Activated naive CD4-positive, alpha-beta T cell treated with anti-CD3 and anti-CD28 coated beads, Interleukin-2, amount 50 U/mL, for 24 hours (primary cell): ENCODE results near the gene PCDH19.

Experiments
- H3K27ac Mint-ChIP-seq: one replicate; pipeline ENCODE4 v1.8.0; 2021; ENCODE audit warnings: mild to moderate bottlenecking, mixed read lengths
- H3K27me3 Mint-ChIP-seq: one replicate; pipeline ENCODE4 v1.8.0; 2021; ENCODE audit warnings: mixed read lengths
- H3K36me3 Mint-ChIP-seq: one replicate; pipeline ENCODE4 v1.8.0; 2021; ENCODE audit warnings: mixed read lengths
- H3K4me1 Mint-ChIP-seq: one replicate; pipeline ENCODE4 v1.8.0; 2021; ENCODE audit warnings: mixed read lengths
- H3K4me3 Mint-ChIP-seq: one replicate; pipeline ENCODE4 v1.8.0; 2021; ENCODE audit warnings: mild to moderate bottlenecking, mixed read lengths
- H3K9me3 Mint-ChIP-seq: one replicate; pipeline ENCODE4 v1.8.0; 2021; ENCODE audit warnings: mixed read lengths

The PCDH19 gene

DNA sequence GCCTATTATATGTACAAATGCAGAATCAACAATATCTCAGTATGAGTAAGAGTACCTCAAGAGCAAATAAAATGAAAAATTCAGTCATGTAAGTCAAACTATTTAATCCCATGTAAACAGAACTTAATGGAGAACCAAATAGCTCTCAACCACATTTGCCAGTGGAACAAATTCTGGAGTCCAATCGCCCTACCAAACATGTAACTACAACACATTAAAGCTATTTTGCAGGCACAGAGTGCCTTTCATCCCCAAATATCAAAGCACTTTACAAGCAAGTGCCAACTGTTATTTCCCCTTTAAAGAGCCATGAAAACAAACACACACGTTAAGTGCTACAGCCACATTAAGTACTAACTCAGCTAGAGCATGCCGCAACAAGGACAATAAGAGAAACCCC, 51.3 kb downstream of the PCDH19 start:
- no peaks in the 10 kb centered on the region for H3K4me1 Mint-ChIP-seq
- H3K4me3 Mint-ChIP-seq, result no peak overlapping the region
- no peaks in the 10 kb centered on the region for H3K27me3 Mint-ChIP-seq
- H3K27ac Mint-ChIP-seq, result no peak overlapping the region
- no peaks in the 10 kb centered on the region for H3K9me3 Mint-ChIP-seq
- H3K36me3 Mint-ChIP-seq, result no peaks in the 10 kb centered on the region

DNA sequence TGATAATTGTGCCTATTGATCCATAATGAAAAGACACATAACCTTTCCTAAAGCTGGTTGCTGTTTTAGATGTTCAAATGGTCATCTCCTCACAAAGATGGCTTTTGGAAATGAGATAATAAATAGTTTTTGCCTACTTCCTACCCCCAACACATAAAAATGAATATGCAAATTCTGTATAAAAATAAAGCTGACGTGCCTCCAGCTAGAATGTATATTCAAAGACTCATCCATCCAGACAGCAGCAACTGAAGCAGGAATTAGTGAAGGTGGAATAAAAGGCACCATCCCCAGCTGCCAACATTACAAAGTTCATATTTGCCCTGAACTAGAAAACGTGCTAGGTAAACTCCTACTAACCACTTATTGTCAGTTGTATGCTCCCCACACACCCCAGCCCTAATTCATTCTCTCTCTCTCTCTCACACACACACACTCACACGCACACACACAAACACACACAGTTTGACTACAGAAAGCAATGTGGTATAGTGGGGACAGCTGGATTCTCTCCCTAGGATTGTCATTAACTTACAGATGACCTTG, 53.6 kb downstream of the PCDH19 start:
- H3K27ac Mint-ChIP-seq, result no peak overlapping the region
- no peaks in the 10 kb centered on the region for H3K9me3 Mint-ChIP-seq
- no peaks in the 10 kb centered on the region for H3K27me3 Mint-ChIP-seq
- H3K36me3 Mint-ChIP-seq, result no peaks in the 10 kb centered on the region
- H3K4me1 Mint-ChIP-seq, result no peaks in the 10 kb centered on the region
- H3K4me3 Mint-ChIP-seq, result no peak overlapping the region

DNA sequence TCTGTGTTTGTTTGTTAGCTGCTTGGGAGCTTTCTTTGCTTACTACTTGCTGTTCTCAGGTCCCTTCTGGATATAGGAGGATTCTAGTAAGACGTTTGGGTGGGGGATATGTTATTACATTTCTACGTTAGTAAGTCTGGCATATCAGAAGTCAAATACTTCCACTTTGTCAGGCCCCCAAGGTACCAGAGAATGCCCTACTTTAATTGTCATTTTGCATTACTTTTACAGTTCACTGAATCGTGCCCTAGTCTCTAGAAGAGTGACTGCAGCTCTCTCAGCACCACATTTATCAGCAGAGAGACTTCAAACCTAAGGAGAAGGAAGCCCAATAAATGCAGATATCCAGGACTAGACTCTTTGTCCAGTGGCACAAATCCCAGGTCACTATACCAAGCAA, 54.4 kb downstream of the PCDH19 start:
- Mint-ChIP-seq H3K27me3 (no peaks in the 10 kb centered on the region), H3K4me3 (no peak overlapping the region), H3K27ac (no peak overlapping the region), H3K36me3 (no peaks in the 10 kb centered on the region), H3K9me3 (no peaks in the 10 kb centered on the region), H3K4me1 (no peaks in the 10 kb centered on the region)

DNA sequence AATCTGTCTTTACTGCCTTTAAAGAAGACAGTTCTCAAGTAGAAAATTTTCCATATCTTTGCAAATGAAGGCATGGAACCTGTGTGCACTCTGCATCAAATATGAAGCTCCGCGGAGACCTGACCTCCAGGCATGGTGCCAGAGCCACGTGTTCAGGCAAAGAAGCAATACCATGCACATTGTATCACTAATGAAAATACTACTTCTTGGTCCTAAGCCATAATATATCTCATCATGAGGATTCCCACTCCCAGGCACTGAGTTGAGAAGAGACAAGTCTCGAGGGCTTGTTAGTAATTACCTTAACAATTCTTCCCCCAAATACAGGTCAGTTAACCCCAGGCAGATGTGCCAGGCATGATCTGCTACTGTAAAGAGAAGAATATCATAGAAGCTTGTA, 56.7 kb downstream of the PCDH19 start:
- Mint-ChIP-seq H3K4me1 (no peaks in the 10 kb centered on the region), H3K9me3 (no peaks in the 10 kb centered on the region), H3K27me3 (no peaks in the 10 kb centered on the region), H3K27ac (no peak overlapping the region), H3K36me3 (no peaks in the 10 kb centered on the region), H3K4me3 (no peak overlapping the region)

DNA sequence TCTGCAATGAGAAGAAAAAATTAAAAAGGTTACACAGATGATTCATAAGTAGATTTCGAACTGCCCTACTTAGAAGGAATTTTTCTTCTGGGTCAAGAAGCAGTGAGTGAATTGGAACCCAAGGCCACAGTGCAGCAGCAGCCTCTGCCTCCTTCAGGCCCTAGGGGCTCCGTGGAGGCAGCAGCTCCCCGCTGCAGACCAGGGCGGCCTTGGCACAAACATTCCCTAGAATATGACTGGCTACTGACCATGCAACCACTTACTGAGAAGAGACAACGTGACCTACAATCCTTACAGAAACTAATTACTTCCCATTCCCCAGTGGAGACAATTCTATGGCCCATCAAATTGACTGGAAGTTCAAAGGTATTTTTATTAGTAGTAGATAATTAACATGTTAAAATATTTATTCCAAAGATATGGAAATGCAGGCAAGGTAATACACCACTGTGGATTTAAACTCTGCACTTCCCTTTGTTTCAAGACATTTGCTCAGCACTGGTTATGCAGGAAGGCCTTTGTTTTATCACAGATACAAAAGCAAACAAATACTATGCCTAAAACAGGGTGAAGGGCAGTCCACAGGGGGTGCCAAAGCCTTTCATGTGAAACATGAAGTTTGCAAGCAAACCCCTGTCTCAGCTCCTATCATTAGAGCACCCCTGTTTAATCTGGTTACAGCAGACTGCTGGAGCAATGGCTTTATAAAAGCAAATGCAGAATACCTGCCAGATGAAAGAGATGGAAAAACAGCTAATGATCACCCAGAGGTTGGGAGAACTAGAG, 59.2 kb downstream of the PCDH19 start:
- no peaks in the 10 kb centered on the region for H3K27me3 Mint-ChIP-seq
- no peaks in the 10 kb centered on the region for H3K9me3 Mint-ChIP-seq
- H3K27ac Mint-ChIP-seq, result no peak overlapping the region
- H3K4me3 Mint-ChIP-seq, result no peak overlapping the region
- no peaks in the 10 kb centered on the region for H3K4me1 Mint-ChIP-seq
- H3K36me3 Mint-ChIP-seq, result no peaks in the 10 kb centered on the region

DNA sequence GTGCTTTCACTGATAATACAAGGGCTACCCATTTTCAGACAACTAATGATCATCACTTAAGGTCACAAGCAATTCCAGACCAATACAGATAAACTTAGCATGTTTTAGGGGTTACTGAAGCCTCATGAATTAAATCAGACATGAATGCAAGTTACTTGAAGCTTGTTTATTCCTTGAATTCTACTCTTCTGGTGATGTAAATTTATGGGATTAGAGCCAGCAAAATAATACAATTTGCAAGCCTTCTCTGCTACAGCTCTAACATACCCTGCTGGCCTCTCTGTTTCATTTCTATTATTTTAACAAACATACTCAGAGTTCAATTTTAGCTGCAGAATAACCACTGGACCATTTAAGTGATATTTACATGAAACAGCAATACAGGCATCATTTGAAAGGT, 60.7 kb downstream of the PCDH19 start:
- Mint-ChIP-seq H3K4me3 (no peak overlapping the region), H3K27ac (no peak overlapping the region), H3K9me3 (no peaks in the 10 kb centered on the region), H3K27me3 (no peaks in the 10 kb centered on the region), H3K4me1 (no peaks in the 10 kb centered on the region), H3K36me3 (no peaks in the 10 kb centered on the region)

DNA sequence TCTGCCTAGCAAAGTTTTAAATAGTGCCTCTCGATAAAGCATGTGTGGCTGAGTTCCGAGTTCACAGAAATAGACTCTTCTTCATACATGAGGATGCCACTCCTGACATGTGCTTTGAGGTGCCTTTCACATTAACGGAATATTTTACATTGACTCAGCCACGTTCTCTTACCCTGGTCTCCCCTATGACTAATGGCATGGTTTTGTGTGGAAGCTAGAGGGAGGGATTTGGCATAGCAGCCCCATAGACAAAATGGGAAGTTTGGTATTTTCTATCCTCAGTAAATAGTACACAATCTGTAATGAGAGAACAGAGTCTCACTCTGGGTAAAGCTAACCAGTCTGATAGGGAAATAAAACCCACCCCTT, 68.9 kb downstream of the PCDH19 start:
- no peaks in the 10 kb centered on the region for H3K27me3 Mint-ChIP-seq
- H3K36me3 Mint-ChIP-seq, result no peaks in the 10 kb centered on the region
- no peaks in the 10 kb centered on the region for H3K9me3 Mint-ChIP-seq
- no peak overlapping the region for H3K4me3 Mint-ChIP-seq
- no peak overlapping the region for H3K27ac Mint-ChIP-seq
- H3K4me1 Mint-ChIP-seq, result no peaks in the 10 kb centered on the region

DNA sequence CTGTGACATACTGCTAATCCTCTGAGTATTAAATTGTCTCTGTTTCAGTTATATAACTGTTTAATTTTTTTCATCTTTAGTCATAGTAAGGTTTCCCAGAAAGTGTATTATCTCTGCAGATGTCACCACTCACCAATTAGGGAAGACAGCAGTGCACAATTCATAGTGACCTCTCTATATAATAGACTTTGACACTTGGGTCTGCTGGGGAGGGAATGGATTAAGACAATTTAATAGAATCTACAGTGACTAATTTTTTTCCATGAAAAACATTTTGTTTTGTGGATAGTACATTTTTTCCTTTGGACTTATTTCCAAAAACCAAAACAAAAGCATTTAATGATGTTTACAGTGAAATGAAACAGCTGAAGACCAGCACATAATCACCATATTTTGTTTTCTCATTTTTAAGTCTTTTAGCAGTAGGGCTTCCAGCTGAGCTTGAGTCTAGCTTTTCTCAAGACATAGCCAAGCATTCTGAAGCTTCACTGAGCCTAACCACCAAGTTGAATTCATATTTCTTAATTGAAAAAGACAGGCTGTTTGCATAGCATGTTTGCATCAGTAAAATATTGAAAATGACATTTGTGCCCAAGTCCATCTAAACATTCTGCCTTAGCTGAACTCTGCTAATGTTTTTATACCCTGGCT, 69.5 kb downstream of the PCDH19 start:
- H3K4me1 Mint-ChIP-seq, result no peaks in the 10 kb centered on the region
- H3K4me3 Mint-ChIP-seq, result no peak overlapping the region
- H3K27me3 Mint-ChIP-seq, result no peaks in the 10 kb centered on the region
- H3K36me3 Mint-ChIP-seq, result no peaks in the 10 kb centered on the region
- H3K9me3 Mint-ChIP-seq, result no peaks in the 10 kb centered on the region
- no peak overlapping the region for H3K27ac Mint-ChIP-seq

DNA sequence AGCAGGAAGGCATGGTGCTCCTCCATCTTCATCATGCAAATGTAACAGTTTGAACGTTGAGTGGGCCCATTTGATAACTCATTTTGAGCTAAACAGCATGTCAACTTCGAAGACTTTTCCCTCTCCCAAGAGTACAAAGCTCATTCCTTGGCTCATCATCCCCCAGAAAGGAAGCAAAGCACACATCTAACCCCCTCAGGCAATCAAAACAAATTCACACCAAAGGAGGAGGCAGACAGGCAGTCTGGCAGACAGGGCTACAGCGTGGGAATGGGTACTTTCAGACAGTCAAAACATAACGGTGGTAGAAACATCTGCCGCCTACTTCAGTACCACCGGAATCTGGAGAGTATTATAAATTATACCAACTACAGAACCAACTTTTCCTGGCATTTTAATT, 81.7 kb downstream of the PCDH19 start:
- Mint-ChIP-seq H3K4me1 (no peaks in the 10 kb centered on the region), H3K36me3 (no peaks in the 10 kb centered on the region), H3K9me3 (no peaks in the 10 kb centered on the region), H3K27ac (no peak overlapping the region), H3K27me3 (no peaks in the 10 kb centered on the region), H3K4me3 (no peak overlapping the region)

DNA sequence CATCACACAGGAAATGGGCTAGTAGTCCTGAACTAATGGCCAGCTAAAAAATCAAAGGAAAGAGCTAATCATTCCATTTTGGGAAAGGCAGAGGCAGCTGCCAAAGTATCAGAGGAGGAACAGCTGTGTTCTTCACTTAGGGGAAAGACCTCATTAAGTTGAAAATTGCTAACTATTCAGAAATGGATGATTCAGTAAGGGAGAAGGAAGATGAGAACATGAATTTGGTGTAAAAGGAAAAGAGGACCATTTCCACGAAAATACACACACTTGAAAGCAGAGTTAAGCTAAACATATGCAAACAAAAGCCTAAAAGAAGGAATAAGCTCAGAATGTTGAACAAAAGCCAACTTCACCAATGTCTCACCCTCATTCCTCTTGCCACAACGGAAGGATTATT, 90.4 kb downstream of the PCDH19 start:
- H3K4me1 Mint-ChIP-seq, result no peaks in the 10 kb centered on the region

DNA sequence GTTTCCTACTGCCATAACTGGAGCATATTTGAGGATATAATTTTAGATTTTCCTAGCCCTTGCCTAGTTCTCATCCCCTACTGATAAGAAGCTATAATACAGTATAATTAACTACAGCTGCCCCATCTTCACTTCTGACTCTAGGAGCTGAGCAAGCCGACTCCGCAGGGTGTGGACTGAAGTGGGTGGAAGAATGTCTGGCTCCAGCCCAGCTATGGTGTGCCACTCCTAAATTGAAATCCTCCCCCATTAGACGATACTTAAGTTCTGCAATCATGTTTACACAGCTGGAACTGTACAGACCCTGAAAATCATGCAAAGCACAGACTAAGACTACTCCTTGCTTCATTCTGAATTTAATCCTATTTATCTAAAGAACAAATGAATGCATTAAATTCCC, 93.1 kb downstream of the PCDH19 start:
- H3K36me3 Mint-ChIP-seq, result no peaks in the 10 kb centered on the region
- no peaks in the 10 kb centered on the region for H3K4me1 Mint-ChIP-seq
- H3K27ac Mint-ChIP-seq, result no peak overlapping the region

More for the DNA sequence above, 90.4 kb downstream of the PCDH19 start:
- Mint-ChIP-seq H3K4me3 (no peak overlapping the region), H3K27me3 (no peaks in the 10 kb centered on the region), H3K36me3 (no peaks in the 10 kb centered on the region), H3K9me3 (no peaks in the 10 kb centered on the region), H3K27ac (no peak overlapping the region)

DNA sequence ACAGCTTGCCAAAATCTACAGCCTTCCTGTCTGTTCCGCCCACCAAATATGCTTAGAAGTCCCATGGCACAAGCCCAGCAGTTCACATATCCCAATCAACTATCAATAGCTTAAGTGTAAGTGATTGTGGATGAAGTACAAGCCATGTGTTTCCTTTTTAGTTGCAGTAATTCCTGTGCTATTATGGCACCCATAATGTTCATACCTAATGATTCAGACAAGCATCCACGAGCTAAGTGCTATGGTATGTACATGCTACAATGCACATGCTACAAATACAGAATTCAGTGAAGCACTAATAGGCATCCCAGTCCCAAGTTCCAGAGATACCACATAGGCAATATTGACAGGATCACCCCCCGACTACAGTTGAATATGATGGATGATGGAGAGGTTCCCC, 94.5 kb downstream of the PCDH19 start:
- Mint-ChIP-seq H3K4me3 (no peak overlapping the region), H3K4me1 (no peaks in the 10 kb centered on the region), H3K36me3 (no peaks in the 10 kb centered on the region), H3K9me3 (no peaks in the 10 kb centered on the region), H3K27ac (no peak overlapping the region), H3K27me3 (no peaks in the 10 kb centered on the region)

More for the DNA sequence above, 93.1 kb downstream of the PCDH19 start:
- no peaks in the 10 kb centered on the region for H3K9me3 Mint-ChIP-seq
- H3K4me3 Mint-ChIP-seq, result no peak overlapping the region
- H3K27me3 Mint-ChIP-seq, result no peaks in the 10 kb centered on the region

DNA sequence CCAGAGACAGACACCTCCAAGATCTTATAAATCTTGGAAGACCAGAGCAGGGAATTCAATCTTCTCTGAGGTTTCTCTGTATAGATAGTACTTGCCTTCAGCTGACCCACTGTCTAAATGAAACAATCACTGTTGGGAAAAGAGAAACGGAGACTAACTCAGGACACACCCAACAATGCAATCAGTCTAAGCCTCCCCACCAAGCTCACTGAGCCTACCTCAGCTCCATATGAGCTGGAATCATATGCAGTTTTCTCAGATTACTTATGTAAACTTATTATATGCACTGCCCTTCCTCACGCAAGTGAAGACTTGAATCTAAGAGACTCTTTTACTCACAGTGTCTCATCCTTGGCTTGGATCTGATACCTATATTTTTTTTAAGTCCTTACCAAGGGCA, 110.5 kb downstream of the PCDH19 start:
- Mint-ChIP-seq H3K9me3 (no peaks in the 10 kb centered on the region), H3K27me3 (peaks cover 2% of the 10 kb centered on the region), H3K4me1 (no peaks in the 10 kb centered on the region), H3K36me3 (no peaks in the 10 kb centered on the region), H3K27ac (no peak overlapping the region), H3K4me3 (no peak overlapping the region)

DNA sequence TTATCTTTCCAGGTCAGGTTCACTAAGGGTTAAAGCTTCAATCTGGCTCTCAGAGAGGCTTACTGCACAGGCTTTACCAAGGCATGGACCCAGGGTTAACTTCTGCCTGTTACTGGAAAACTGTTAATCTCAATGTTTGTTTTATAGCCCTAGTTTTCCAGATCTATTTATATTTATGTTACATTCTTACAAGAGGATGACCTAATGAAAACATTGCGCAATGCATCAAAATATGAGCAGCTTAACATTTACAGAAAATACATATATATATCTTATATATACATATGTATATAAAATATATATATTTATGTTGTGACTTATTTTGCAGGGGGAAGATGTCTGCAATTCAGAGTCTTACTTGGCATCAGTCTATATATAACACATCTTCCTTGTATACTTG, 112.3 kb downstream of the PCDH19 start:
- H3K27ac Mint-ChIP-seq, result no peak overlapping the region
- no peaks in the 10 kb centered on the region for H3K9me3 Mint-ChIP-seq
- no peaks in the 10 kb centered on the region for H3K4me1 Mint-ChIP-seq
- H3K4me3 Mint-ChIP-seq, result no peak overlapping the region
- no peaks in the 10 kb centered on the region for H3K36me3 Mint-ChIP-seq
- no peaks in the 10 kb centered on the region for H3K27me3 Mint-ChIP-seq

DNA sequence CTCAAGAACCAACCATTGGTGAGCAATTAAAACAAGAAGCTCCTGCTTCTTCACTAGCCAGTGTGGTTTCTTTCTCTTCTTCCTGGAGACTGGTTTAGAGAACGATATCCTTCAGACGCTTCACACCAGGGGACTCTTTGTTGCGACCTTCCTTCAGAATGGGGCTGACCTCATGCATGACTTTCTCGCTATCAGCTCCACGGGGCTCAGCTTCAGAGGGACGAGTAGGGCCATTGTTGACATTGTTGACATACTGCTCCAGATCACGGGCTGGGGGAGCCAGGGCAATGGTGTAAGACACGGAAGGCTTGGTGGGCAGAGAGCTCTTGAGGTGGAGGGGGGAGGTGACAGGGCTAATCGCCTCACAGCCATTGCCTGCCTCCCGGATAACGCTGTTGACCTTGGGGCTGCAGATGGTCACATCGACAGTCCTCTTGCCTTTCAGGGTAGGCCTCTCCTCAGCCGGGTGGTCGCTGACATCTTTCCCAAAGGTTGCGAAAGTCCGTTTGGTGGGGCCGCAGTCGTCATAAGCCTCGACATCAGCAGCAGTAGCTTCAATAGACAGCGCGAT, 113.8 kb downstream of the PCDH19 start:
- H3K27me3 Mint-ChIP-seq, result no peaks in the 10 kb centered on the region
- no peaks in the 10 kb centered on the region for H3K36me3 Mint-ChIP-seq
- no peaks in the 10 kb centered on the region for H3K9me3 Mint-ChIP-seq
- no peaks in the 10 kb centered on the region for H3K4me1 Mint-ChIP-seq
- no peak overlapping the region for H3K4me3 Mint-ChIP-seq
- H3K27ac Mint-ChIP-seq, result no peak overlapping the region

DNA sequence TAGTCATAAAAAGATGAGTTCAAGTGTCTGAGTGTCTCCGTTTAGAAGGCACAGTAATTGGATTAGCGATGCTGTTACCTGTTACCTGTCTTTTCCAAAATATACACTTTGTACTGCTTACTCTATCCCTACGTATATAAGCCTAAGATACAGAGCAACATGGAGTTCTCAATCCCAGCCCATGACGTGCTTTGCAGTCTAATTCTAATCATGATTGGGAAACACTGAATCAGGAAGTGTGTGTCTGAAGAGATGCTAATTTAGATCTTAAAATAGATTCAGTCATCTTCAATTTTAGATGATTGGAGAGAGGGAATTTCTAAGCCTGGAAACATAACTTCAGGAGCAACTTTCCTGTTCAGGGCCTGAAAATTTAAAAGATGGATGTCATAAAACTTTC, 115.1 kb downstream of the PCDH19 start:
- Mint-ChIP-seq H3K4me3 (no peak overlapping the region), H3K27ac (no peak overlapping the region), H3K9me3 (no peaks in the 10 kb centered on the region), H3K27me3 (no peaks in the 10 kb centered on the region), H3K4me1 (no peaks in the 10 kb centered on the region), H3K36me3 (no peaks in the 10 kb centered on the region)
